Cardiac muscle cell (in vitro differentiated cells and primary cell): ENCODE results near the gene MRPL30. TPM values are rescaled to one million over a fixed set of nuclear protein-coding genes. Genes with fewer than 3 reads are reported as not detected.
"Not testable (repeated sequence)": the region's sequence is repeated elsewhere in the genome, so short reads cannot be mapped to it uniquely, and the experiment has no call there.

Experiments
- DNase-seq, 2 donors: peaks; one replicate each; pipeline versions ENCODE4 v3.0.0 to v3.0.0-alpha.2; 2010 to 2017; ENCODE audit warnings: low read depth in 1 of 2, low spot score in 1 of 2
- H3K27ac ChIP-seq: fragments of 200-600 bp; sonication (generic); 2 replicates; pipeline ENCODE4 v1.5.1; 2016
- H3K27me3 ChIP-seq: fragments of 200-600 bp; sonication (generic); 2 replicates; pipeline ENCODE4 v1.6.0; 2016; ENCODE audit warnings: control low read depth
- H3K36me3 ChIP-seq: fragments of 200-600 bp; sonication (generic); 2 replicates; pipeline ENCODE4 v1.5.1; 2016; ENCODE audit warnings: control low read depth
- H3K4me1 ChIP-seq: fragments of 200-600 bp; sonication (generic); 2 replicates; pipeline ENCODE4 v1.8.1; 2017; ENCODE audit warnings: low read depth, mild to moderate bottlenecking, mixed run types
- H3K4me3 ChIP-seq: fragments of 200-600 bp; sonication (generic); 2 replicates; pipeline ENCODE4 v1.5.1; 2016; ENCODE audit warnings: mild to moderate bottlenecking
- H3K9me3 ChIP-seq: fragments of 200-600 bp; sonication (generic); 2 replicates; pipeline ENCODE4 v1.5.1; 2017; ENCODE audit warnings: low read depth, mild to moderate bottlenecking, control low read depth
- CTCF ChIP-seq: IDR thresholded peaks from 2 replicates; pipeline ENCODE4 v1.5.1; 2012; ENCODE audit warnings: low read depth, mild to moderate bottlenecking, low read length
- polyA plus RNA-seq: library from polyadenylated mRNA; unstranded; fragments of >200 nt; fragmentation: Nextera tagmentation; extraction: Ambion mirVana; gene quantifications from 2 replicates; pipeline ENCODE4 v1.2.1, GENCODE V29; 2016
- total RNA-seq: library from RNA; depleted of rRNA; stranded (reverse); fragments of >200 nt; gene quantifications from 2 replicates; pipeline ENCODE4 v1.2.3, GENCODE V29; 2016

The MRPL30 gene
- total and polyA plus RNA-seq, 2 experiments from 2014 or later: 33.7 to 38.3 TPM

- Histone ChIP-seq H3K27ac (no peak overlapping the region), H3K4me1 (peaks cover under 1% of the 10 kb centered on the region), H3K36me3 (peaks cover 7% of the 10 kb centered on the region), H3K9me3 (no peaks in the 10 kb centered on the region), H3K4me3 (no peak overlapping the region), H3K27me3 (no peaks in the 10 kb centered on the region)
- TF ChIP-seq CTCF: no peak
- no peak for DNase-seq
These were observed 6.0 kb downstream of the MRPL30 start for GRCh38 chr2:99187011-99187410.

- H3K36me3 ChIP-seq: peaks cover 14% of the 10 kb centered on the region
- no peak for TF ChIP-seq CTCF
- H3K4me3 ChIP-seq: no peak overlapping the region
- no peaks in the 10 kb centered on the region for H3K27me3 ChIP-seq
- no peak for DNase-seq
- H3K9me3 ChIP-seq: no peaks in the 10 kb centered on the region
- H3K4me1 ChIP-seq: no peaks in the 10 kb centered on the region
- H3K27ac ChIP-seq: no peak overlapping the region
These were observed 7.4 kb downstream of the MRPL30 start for GRCh38 chr2:99188357-99188756.

- Histone ChIP-seq H3K27ac (no peak overlapping the region), H3K27me3 (no peaks in the 10 kb centered on the region), H3K4me3 (no peak overlapping the region), H3K36me3 (peaks cover 28% of the 10 kb centered on the region), H3K4me1 (no peaks in the 10 kb centered on the region), H3K9me3 (no peaks in the 10 kb centered on the region)
- no peak for TF ChIP-seq CTCF
- DNase-seq: no peak
These were observed 9.6 kb downstream of the MRPL30 start for GRCh38 chr2:99190548-99190947.

- DNase-seq, H3K4me1 ChIP-seq, H3K4me3 ChIP-seq, H3K9me3 ChIP-seq, H3K27me3 ChIP-seq, H3K27ac ChIP-seq: not testable (repeated sequence)
- H3K36me3 ChIP-seq: peaks cover 41% of the 10 kb centered on the region
These were observed 11.4 kb downstream of the MRPL30 start for GRCh38 chr2:99192364-99192763.

- TF ChIP-seq CTCF: no peak
- H3K4me1 ChIP-seq: no peaks in the 10 kb centered on the region
- H3K36me3 ChIP-seq: peaks cover 31% of the 10 kb centered on the region
- DNase-seq: no peak
- no peaks in the 10 kb centered on the region for H3K9me3 ChIP-seq
- H3K27me3 ChIP-seq: no peaks in the 10 kb centered on the region
- no peak overlapping the region for H3K4me3 ChIP-seq
- peak overlapping the region; percentile 64 for H3K27ac ChIP-seq
These were observed 17.3 kb downstream of the MRPL30 start for GRCh38 chr2:99198103-99198841.

- Histone ChIP-seq H3K4me3 (no peak overlapping the region), H3K27me3 (no peaks in the 10 kb centered on the region), H3K4me1 (no peaks in the 10 kb centered on the region), H3K27ac (no peak overlapping the region), H3K36me3 (peaks cover 20% of the 10 kb centered on the region), H3K9me3 (no peaks in the 10 kb centered on the region)
- TF ChIP-seq CTCF: no peak
- no peak for DNase-seq
These were observed 19.3 kb downstream of the MRPL30 start for GRCh38 chr2:99200076-99200800.
